GM19328 (cell line): ENCODE measurements around the gene IGSF21.

Source experiments
- ATAC-seq: cut with Tn5 transposase; IDR thresholded peaks from one replicate; pipeline ENCODE4 v1.9.1; 2021; ENCODE audit warnings: mild to moderate bottlenecking, moderate library complexity; ENCODE audit not compliant: unreplicated experiment

IGSF21 gene

DNA sequence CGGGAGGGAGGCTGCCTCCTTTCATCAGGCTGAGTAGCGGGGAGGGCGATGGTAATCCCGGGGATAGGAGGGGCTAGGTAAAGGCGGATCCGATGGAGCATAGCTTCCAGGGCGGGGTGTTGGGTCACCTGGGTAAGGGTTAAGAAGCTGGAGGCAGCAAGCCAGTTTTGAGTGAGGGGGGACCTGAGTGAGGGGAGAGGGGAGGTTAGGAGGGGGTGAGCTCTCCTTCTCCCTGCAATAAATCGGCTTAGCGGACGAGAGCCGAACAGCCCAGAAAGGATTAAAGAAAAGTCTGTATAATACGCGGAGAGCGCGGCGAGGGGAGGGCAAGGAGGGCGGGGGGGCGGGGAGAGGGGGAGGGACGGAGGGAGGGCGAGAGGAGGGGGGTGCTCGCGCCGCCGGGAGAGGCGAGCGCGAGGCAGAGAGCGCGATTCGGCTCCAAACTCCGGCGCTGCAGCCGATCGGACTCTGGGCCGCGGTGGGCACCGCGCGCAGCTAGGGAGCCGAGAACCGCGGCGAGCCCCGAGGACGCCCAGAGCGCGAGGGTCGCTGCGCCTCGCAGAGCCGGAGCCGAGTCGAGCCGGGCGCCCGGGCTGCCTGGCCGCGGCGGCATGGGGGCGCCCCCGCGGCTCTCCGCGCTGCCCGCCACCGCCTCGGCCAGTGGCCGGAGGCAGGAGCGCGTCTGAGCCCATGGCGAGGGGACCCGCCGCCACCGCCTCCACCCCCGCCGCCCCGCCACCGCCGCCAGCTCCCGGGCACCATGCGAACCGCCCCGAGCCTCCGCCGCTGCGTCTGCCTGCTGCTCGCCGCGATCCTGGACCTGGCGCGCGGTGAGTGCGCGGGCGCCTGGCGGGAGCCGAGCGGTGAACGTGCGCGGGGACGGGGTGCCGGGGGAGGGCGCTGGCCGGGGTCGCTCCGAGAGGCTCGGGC lies at the start of gene IGSF21:
Gene IGSF21 (plus strand): TSS at position 430 of the 930 bp plus-strand sequence. CDS start 331 bp downstream, at position 761.
- no peak for ATAC-seq

DNA sequence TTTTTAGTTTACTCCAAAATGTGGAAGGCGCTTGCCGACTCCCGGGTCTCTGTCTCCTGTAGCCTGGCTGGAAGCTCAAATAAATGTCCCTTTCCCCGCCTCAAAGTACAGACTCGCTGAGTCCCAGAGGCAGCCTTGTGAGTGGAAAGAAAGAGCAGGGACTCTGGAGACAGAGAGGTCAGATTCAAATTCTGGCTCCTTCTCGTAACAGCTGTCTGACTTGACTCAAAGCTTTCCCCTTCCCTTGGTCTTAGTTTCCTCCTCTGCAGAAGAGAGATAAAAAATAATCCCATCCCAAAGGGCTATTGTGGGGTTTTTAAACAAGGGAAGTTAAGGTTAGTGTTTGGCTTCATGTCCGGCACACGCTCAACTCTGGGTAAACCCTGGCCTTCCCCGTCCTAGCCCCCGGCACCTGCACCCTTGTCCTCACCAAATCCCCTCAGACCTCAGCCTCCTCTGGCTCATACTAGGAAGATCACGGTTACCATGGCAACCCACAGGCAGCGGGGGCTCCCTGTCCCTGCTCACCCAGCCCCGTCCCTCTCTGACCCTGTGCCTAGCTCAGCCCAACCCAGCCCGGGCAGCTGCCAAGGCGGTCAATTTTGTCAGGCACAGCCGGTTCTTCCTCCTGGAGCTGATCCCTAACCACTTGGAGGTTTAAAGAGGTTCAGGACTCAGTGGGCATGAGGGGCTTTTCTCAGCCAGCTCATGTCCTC lies 49.2 kb upstream of the IGSF21 start:
- no peak for ATAC-seq

DNA sequence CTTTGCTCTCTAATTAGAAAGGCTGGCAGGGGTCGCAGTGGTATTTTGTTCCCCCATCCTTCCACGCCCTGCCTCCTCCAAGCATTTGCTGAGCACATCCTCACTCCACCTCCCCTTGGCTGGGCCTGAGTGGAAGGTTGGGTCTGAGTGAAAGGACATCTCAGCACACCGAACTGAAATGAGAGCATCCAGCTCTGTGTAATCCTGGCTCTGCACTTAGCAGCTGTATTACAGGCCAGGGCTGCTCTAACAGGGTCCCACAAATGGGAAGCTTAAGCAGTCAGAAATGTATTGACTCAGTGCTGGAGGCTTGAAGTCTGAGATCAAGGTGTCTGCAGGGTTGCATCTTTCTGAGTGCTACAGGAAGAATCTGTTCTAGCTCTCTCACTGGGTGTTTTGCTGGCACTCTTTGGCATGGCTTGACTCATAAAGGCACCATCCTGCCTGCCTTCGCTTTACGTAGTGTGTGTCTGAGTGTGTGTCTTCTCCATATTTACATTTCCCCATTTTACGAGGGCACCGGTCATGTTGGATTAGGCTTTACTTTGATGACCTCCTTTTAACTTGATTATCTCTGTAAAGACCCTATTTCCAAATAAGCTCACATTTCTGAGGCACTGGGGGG lies 48.5 kb upstream of the IGSF21 start:
- ATAC-seq: no peak

DNA sequence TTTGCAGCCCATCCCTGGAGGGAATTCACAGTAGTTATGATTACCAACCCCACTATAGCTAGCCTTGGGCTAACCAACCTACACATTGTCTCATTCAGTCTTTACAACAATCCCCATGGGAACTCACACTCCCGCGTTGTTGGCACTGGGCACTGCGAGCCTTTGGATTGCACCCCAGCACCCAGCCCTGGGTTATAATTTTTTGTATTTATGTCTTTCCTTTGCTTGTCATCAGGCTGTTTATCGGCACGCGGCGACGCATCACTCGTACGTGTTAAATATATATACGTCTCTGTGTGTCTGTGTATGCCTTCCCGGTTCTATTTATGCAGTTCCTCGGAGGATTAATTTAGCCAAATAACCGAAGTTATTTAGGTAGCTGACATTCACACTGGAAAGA lies 47.2 kb upstream of the IGSF21 start:
- ATAC-seq: no peak

DNA sequence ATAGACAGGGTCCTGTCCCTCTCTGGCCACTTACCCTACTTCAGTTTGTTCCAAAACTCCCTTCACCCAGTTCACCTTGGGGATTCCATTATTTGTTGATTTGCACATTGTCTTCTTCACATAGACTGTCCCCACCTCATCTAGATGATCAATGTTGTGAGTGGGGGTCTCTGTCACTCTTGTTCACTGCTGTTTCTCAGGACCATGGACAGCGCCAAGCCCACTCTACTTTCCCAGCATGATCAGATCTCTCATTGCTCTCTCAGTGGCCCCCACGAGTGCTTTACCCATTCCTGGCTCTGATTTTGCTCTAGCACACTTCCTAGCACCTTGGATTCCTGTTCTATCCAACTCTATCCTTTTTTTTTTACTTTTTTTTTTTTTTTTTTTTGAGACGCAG lies 45.4 kb upstream of the IGSF21 start:
- no peak for ATAC-seq

DNA sequence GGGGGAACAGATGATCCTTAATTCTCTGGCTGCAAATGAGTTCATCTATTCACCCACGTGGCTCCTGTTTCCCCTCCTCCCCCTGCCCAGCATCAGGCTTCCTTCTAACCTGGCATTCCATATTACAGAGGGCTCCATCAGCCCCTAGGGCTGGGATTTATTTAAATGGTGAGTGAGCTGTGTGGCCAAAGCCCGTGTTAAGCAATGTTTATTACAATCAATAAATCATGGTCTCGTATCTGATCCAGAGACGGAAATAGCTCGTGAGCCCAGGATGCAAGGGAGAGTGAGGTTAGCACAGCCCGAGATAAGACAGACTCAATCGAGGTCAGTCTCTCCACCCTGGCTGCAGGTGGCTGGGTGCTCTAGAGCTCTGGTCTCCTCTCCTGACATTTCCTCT lies 43.1 kb upstream of the IGSF21 start:
- no peak for ATAC-seq

DNA sequence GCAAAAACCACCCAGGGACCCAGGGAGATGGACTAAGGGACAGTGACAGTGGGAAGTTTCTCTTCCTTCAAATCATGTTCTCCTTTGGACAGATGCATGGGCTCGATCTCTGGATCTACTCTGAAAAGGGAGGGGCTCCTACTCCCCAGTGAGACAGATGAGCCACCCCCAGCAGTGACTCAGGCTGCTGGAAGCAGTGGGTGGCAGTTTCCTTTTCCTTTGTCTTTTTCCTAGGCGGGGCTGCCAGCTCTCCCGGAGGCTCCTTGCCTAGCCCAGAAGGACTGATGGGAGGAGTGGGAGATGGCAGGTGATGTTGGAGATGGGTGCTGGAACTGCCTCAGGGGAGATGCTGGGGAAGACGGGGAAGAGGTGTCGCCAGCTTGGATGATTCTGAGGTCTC lies 41.0 kb upstream of the IGSF21 start:
- no peak for ATAC-seq

DNA sequence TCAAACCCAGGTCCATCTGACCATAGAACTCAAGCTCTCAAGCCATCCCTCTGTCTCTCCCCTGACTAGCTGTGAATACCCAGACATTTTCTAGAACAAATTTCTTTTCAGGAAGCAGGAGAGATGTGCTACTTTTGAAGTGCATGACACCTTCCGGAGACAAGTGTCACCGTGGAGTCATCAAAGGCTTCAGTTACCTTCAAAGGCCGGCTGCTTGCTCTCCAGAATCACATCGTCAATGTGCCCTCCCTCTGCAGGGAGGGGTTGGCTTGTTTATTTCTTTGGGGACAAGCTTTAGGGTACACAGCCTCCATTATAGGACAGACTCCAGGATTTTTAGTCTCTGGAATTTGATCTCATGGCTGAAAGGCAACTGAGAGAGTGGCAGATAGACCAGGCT lies 37.7 kb upstream of the IGSF21 start:
- ATAC-seq: no peak

DNA sequence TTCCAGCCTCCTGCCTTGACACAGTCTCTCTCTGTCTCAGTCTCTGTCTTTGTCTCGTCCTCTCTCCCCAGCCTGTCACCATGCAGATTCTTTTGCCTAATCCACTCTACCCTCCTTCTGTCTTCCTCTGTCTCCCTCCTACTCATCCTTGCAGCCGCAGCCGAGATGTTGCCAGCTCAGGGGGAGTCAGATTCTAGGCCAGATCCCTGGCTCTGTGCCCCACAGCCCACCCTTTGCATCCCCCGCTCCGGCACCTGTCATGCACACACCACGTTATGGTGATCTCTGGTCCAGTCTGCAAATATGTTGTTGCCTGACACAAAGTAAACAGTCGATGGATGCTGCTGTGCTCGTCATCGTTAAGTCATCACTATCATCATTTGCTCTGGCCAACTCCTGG lies 35.5 kb upstream of the IGSF21 start:
- ATAC-seq: no peak

DNA sequence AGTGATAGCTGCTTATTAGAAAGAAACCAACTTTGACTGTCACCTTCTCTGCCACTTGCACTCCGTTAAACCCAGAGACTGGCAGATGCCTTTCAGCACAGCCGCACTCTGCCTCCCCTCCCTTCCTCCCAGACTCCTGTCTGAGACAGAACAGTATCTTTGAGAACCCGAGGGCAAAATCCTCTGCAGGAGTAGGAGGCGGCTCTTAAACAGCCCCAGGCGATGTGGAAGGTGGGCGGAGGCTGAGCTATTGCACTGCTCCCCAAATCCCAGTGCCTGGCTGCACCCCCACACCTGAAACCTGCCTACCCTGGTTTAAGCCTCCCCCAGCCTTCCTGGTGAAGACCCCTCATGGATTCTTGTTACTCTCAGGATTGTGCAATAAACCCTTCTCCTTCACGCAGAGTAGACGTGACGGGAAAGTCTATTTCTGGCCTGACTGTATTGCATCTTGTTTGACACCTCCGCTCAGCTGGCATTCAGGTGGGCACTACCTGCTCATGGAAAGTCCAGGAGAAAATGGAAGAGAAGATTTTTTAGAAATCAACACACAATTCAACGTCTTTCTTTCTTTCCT lies 34.4 kb upstream of the IGSF21 start:
- no peak for ATAC-seq

DNA sequence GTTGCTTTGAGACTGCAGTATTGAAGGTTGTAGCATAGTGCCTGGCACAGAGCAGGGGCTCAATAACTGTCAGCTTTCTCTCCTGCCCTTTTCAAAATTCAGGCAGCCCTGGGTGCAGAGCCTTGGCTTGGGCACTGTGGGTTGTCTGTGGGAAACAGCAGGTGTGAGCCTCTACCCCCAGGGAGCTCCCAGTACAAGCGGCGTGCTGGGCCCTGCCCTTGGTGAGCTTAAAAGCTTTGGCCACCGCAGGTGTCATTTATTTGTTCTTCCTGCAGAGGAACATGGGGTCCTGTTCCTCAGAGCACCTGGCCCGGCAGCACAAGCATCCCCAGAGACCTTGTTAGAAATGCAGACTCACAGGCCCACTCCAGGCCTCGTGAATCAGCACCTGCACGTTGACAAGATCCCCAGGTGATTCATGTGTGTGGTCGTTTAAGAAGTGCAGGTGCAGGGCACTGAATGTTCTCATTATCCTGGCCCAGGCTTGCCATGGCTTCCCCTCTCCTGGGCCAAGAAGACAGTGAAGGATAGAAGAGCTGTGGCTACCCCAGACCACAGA lies 29.9 kb upstream of the IGSF21 start:
- no peak for ATAC-seq

DNA sequence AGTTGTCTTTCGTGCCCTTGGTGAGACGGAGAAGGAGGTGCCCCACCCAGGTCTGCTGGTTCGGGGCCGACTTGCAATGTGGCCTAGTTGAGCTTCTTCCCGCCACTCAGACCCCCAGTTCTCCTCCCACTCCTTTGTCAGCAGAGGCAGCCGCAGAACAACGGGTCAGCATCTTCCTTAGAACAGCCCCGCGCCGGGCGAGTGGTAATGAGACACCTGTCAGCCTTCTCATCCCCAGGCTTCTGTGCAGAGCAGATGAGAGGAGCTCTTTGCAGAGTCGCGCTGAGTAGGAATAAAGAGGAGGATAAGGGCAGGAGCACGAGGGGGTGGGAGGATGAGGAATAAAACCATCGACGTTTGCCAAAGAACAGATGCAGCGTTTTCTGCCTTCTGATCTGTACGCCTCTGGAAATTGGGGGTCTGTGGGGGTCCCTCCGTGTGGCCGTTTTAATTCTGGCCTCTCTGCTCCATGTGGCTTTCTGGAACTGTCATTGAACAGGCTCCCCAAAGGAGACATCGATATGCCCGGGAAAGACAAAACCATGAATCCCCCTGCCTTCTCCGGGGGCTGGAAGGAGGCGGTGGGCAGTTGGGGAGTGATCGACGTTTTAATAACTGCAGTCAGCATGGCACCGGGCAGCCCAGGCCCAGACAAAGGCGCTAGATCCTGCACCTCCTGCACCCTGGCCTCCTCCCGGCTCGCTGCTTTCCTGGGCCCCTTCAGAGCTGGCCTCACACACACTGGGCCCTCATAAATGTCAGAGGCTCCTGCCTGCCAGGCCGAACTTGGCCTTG lies 27.5 kb upstream of the IGSF21 start:
- ATAC-seq: no peak

DNA sequence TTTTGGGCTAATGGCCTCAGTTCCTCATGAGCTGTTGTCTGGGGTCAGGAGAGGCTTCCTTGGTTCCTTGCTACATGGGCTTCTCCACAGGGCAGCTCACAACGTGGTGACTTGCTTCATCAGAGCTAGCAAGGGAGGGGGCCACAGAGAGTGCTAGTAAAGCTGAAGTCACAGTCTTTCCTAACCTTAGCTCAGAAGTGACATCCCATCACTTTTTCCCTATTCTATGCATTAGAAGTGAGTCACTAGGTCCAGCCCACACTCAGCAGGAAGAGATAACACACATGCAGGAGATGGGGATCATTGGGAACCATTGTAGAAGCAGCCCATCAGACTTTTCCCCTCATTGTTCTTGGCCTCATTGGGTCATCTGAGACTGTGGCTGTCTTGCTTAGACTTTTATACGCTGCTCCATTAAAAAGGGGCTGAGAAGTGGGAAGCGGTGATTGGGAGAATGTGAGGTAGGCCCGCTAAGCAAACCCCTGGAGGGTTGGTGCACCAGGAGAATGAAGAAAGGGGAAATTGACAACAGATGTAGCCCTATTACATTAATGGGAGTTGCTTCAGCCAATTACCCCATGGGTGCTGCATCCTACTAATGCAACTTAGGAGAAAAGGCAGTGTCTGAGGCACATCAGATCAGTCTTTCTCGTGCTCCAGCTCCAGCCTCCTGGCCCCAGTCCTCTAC lies 22.1 kb upstream of the IGSF21 start:
- no peak for ATAC-seq

DNA sequence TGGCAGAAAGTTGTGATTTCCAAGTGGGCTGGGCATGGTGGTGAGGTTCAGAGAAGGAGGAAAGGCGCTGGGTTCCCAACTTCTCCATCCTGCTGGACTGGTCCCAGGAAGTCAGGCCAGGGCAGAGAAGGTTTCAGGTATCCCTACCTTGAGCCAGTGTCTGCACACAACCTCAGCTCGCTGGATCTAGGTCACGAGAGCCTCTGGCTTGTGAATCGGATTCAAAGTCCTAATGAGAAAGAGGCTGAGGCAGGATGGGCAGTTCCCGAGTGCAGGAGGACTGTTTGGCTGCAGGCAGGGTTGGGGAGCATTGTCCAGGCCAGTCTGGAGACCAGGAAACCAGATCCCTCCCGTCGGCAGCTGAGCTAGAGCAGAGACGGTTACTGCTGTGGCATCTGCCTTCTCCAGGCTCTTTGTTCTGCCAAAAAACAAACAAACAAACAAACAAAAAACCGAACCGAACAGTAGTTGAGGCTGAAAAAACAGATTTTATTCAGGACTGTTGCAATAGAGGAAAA lies 19.5 kb upstream of the IGSF21 start:
- no peak for ATAC-seq

DNA sequence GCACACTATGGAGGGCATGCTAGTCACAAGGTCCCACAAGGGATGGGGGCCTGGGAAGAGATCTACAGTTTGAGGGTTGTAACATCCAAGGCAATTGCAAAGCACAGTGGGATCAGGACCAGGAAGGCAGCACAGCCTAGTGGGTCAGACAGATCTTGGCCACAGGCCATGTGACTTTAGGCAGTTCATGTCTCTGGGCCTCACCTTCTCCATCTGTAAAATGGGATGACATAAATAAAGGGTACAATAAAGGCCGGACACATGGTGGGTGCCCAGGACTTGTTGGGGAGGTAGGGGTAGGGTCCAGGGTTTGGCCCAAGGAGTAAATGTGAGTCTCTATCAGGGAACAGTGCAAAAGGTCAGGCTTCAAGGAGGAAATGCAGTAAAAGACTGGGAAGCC lies 18.1 kb upstream of the IGSF21 start:
- ATAC-seq: no peak

DNA sequence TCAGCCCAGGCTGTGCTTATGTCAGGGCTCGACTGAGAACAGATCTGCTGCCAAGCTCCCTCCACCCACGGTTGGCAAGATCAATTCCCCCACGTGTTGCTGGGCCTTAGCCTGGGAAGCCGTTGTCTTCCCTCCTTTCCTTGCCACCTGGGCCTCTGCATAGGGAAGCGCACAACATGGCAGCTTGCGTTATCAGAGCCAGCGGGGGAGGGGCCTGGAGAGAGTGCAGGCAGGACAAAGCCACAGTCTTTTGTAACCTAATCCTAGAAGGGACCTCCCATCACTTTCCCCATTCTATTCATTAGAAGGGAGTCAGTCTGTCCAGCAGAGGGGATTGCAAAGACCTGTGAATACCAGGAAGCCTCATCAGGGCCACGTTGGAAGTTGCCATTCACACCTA lies 17.0 kb upstream of the IGSF21 start:
- no peak for ATAC-seq

DNA sequence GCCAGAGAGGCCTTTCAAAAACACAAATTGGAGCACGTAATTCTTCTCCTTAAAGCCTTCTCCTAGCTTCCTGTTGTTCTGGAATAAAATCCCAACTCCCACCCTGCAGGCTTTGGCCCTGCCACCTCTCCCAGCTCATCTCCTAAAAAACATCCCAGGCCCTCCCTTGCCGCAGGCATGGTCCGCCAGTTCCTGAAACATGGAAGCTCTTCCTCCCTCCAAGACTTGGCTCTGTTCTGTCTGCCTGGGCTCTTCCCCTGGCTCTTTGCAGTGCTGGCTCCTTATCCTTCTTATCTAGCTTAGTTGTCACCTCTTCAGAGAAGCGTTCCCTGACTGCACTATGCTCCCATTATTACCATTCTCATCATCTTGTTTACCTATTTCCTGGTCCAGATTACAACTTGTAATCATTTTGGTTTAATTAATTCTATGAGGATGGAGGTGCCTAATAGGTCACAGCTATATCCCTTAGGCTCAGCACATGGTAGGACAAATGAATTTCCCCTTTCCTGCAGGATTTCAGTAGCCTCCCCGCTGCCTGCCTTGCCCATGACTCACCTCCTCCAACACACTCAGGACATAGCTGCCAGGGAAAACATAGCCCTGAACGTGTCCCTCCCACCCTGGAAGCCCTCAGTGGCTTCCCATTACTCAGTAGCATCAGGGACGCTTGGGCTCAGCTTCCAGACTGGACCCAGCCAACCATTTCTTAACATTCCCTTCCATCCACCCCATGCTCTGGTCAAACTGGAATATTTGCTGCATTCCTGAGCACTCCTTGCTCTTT lies 15.7 kb upstream of the IGSF21 start:
- ATAC-seq: no peak

DNA sequence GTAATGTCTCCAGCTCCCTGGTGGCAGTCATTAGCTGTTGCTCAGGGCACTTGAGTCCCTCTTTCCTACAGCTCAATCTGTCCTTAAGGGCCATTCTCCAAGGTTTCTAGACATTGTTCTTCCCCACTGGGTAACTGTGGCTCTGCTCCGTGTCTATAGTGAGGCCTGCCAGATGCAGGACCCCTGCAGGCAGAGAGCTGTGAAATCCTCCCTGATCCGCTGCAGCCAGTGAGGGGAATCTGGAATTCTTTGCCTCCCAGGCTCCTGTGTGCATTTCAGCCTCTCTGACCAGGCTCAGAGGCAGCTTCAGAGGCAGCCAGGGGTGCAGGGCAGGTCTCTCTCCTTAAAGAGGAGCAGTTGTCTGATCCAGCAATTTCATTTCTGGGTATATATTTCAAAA lies 14.4 kb upstream of the IGSF21 start:
- ATAC-seq: no peak

DNA sequence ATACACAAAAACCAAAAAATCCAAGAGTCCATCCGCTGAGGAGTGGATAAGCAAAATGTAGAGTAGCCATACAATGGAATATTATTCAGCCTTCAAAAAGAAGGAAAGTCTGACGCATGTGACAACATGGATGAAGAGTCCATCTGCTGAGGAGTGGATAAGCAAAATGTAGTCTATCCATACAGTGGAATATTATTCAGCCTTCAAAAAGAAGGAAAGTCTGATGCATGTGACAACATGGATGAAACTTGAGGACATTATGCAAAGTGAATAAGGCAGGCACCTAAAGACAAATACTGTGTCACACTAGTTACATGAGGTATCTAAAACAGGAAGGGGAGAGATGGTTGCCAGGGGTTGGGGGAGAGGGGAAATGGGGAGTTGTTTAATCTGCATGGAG lies 14.0 kb upstream of the IGSF21 start:
- no peak for ATAC-seq
